ELF-1 (cell line): ENCODE results near the gene KRTDAP.

Experiments
- DNase-seq: peaks from one replicate; pipeline ENCODE4 v3.0.0-alpha.2; 2016; ENCODE audit warnings: low read depth, low spot score

Gene KRTDAP

DNA sequence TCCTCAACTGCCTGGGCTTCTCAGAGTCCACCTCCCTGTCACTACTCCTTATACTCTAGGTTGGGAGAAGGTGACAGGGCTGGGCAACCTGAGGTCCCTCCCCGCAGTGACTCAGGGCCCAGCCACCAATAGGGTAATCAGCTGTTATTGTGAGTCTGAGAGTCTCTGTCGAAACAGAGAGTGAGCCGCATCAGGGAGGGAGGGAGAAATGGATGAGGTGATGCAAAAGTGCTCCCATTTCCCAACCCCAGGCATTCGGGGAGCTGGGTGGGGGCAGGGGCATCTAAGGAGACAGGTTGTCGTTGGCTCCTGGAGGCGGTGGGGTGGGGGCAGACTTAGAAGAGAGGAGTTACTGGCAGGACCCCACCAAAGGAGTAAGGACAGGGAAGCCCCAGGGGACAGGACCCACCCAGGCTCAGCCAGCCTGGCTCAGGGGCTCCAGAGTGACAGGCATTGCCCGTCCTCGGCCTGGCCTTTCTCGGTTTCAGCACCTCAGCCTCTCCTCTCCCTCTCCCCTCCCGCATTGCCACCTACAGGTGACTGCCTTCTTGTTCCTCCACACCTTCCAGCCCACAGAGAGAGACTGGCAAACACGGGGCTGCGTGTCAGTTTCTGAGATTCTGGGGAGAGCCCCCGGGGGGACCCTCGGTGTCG is 23.5 kb upstream of the KRTDAP start, which contains the start of gene DMKN:
Gene DMKN, minus strand, starts transcription at position 22 of the 654 bp plus-strand sequence. CDS start 174 bp downstream, outside the sequence.
- peak; percentile 47 for DNase-seq

DNA sequence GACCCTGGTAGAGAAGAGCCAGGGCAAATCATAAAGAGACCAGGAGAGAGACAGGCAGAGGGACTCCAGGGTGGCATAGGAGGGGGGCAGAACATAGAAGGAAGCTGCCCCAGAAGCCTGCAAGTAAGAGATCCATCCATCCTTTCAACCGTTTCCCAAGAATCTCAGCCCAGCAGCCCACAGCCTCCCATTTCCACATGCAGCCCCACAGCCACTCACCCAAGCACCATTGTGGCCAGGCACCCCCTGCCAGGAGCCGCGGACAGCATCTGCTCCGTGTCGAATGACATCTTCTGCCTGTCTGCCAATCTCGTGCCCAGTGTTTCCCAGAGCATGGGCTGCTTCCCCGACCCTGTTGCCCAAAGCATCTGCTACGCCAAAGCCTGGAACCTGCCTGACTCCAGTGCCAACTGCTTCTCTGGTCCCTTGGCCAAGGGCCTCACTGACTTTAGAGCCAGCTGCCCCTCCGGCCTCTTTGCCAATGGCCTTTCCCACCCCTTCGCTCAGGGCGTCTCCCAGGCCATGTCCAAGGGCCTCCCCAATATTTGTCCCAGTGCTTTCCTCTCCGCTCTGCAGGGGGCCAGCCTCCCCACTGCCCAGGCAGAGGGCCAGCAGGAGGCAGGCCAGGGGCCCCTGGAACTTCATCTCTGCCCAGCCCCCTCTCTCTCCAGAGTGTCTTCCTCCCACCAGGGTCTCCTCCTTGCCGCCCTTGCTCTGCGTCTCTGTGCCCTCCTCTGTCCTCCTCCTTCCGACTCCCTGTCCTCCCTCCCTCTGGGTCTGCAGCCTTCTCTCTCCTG is 22.8 kb upstream of the KRTDAP start:
- no peak for DNase-seq

DNA sequence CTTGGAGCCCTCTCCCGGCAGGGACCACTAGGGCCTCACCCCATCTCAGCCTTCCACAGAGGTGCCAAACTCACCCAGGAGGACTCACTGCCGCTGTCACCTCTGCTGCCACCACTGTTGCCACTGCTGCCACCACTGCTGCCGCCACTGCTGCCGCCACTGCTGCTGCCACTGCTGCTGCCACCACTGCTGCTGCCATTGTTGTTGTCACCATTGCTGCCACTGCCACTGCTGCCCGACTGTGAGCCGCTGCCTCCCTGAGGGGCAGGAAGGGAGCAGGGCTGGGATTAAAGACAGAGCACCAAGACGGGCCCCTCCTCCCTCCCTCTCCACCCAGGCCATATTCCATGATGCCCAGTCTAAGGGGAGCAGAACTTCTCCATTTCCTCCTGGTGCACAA is 21.1 kb upstream of the KRTDAP start:
- no peak for DNase-seq

DNA sequence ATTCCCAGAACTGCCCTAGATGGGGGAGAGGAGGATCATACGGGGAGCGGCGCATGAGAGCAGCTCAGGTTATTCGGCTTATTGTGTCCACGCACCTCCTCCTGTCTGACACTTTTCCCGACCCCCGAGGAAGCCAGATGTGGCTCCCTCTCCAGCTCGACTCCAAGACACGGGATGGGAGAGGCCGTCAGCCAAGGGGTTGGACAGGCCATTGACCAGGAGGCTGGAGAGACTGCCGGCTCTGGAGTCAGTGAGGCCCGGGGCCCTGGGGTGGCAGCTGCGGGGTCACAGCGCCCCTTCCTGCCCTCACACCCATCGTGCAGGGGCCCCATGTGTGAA is 20.3 kb upstream of the KRTDAP start:
- no peak for DNase-seq

DNA sequence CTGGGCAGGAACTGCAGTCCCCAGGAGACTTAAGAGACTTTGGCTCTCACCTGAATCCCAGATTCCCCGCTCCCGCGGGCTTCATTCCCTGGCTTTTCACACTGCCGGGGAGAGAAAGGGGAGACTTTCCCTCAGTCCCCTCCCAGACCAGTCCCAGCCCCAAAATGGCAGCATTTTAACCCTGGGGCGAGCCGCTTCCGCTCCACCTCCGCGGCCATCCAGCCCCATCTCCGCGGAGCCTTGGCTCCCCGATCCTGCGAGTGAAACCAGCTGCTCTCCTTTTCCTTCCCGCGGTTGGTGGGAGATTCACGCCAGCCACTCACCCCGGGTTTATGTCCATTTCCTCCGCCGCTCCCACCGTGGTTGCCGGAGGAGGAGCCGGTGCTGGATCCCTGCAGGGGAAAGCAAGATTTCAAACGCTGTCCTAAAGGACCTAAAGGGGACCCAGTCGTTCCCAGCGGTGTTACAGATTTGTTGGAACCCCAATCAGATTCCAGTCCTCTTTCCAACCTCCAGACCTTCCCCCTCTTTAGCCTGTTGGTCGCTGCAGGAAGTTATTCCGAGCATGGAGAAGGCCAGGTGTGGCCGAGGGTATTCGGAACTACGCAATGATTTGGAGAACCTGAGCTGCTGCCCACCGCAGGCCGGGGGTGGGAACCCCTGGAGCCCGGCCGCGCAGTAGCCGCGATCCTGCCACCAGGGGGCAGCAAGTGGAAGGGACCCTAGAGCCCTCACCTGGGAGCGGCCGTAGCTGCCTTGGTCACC is 19.8 kb upstream of the KRTDAP start:
- peak; percentile 98 for DNase-seq

DNA sequence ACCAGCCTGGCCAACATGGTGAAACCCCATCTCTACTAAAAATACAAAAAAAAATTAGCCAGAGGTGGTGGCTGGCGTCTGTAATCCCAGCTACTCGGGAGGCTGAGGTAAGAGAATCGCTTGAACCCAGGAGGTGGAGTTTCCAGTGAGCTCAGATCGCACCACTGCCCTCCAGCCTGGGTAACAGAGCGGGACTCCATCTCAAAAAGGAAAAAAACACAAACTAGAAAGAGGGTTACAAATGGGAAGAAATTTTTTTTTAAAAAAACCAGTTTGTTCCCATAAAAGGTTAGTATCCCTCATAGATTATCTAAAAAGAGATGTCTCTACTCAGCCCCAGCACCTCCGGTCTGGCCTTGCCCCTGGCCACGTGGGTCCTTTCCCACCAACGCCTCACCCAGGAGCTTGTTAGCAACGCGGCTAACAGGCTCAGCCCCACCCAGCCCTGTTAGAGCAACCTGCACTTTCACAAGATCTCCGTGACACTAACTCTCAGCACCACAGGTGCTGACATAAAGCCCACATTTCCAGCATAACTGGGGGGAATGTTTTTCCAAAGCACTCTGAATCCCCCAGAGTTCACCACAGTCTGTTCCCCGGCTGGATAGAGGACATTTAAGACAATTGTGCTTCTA is 18.9 kb upstream of the KRTDAP start:
- peak; percentile 73 for DNase-seq

DNA sequence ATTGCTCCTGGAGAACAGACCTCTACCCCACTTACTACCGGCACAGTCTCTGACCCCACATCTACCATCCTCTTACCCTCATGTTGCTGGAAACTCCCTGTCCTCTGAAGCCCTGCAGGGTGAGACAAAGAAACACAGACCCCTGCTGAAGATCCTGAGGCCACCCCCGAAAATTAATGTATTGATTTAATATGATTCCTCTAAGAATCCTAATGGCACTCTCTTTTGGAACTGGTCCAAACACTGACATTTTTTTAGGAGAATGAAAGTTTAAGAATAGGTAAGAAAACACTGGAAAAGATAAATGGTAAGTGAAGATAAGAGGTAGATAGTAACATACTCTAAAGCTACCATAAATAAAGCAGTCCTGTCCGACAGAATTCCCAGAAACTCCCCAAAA is 17.9 kb upstream of the KRTDAP start:
- no peak for DNase-seq

DNA sequence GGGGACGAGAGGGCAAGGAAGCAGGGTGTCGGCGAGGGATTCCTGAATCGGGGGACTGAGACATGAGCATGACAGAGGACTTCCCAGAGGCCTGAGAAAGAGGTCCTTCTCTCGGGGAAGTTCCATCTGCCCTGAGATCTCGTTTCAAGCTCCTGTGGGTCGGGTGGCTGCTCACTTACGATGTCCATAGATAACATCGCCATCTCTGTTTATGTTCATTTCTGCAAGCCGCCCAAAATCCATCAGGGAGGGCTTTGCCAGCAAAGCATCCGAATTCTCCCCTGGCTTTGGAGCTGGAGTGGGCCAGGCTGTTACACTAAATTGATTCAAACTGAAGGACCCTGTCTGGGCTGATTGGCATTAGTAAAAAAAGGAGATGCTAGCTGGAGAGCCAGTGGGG is 17.3 kb upstream of the KRTDAP start:
- DNase-seq: no peak

DNA sequence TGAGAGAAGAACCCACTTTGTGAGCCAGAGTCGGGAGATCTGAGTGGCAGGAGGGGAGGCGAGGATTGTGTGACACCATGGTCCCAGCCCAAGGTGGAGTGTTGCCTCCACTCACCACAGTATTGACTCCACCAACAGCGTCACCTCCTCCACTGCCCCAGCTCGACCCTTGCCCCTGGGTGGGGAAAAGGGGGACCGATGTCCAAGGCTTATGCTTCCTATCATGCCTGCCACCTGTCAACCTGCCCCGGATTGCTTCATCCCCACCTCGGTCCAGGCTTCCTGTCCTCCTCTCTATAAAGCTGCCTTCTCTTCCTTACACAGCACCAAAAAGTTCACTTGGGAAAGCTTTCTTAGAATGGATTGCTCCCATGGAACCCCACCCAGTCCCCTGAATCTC is 15.7 kb upstream of the KRTDAP start:
- DNase-seq: no peak

DNA sequence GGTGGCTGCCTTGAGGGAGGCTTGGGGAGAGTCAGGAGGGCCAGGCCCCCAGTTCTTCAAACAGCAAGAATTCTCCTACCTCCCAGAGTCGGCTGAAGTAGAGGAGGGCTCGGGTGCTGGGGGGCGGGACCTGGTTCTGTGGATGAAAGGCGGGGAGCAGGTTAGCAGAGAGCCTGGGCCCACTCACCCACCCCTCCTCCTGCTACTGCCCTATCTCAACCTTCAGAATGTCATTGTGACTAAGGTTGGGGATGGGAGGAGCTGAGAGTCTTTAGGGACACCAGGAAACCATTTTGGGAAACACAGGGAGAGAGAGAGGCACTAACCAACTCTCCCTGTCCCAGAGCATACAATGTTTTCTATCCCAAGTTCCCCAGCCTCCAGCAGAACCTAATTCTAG is 12.5 kb upstream of the KRTDAP start:
- DNase-seq: no peak

DNA sequence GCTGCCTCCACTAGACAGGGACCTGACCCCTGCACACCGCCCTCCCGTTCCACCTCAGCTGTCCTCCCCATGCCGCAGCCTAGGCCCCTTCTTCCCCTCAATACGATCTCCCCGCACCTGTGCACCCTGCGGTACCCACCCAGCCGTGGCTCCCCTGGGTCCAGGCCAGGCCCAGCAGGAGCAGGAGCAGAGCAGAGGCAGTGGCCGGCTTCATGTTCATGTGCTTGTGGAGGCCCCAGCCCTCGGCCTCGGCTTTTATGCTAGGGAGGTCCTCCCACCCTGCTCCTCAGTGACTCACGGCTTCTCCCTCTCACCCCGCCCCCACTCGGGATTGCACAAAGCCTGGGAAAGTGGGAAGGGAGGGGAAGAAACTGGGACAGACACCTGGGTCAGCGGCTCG is 11.4 kb upstream of the KRTDAP start:
- DNase-seq: peak; percentile 14

DNA sequence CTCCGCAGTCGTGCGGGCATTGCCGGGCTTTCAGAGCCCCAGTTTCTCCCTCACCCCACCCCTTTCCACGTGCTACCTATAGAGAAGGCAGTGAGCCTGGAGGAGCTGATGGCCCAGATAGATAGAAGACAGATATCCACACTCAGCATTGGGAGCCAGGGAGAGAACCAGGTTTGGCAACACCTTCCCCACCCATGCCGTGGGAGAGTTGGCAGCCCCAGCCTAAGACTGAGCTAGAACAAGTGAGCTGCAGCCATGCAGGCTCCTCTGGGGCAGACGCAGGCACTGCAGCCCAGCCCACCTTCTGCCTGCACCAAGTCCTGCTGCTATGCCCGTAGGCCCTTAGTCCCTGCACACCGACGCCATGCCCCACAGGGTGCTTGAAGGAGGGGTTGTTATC is 10.3 kb upstream of the KRTDAP start:
- no peak for DNase-seq

DNA sequence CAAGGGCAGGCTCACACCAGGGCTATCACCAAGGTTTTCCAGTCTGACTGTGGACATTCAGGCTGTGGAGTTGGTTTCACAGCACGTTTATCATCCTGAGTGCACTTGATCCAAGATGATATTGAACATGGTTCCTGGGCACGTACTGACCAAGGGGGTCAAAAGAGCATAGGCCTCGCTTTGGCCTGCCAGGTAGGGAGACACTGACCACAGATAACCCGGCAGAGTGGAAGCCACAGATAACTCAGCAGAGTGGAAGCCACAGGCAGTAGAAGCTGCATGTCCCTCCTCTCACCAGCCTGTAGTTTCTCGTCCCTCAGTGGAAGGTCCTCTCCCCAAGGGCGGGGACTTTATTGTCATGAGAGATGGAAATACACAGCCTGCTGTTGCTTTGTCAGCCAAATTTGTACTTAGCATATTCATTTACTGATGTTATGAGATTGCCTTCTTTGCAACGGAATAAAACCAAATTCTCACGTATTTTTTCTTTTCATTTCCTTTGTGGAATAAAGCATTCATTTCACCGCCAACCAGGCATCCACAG is 8.8 kb upstream of the KRTDAP start:
- no peak for DNase-seq

DNA sequence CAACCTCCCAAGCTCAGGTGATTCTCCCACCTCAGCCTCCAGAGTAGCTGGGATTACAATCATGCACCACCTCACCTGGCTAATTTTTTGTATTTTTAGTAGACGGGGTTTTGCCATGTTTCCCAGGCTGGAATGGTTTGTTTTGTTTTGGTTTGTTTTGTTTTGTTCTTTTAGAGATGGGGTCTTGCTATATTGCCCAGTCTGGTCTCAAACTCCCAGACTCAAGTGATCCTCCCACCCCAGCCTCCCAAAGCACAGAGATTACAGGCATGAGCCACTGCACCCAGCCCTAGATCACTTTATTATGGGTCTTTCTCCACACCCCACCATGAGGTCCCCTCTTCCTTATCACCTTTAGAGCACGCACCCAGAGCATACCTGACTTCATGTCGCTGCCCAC is 8.0 kb upstream of the KRTDAP start:
- no peak for DNase-seq

DNA sequence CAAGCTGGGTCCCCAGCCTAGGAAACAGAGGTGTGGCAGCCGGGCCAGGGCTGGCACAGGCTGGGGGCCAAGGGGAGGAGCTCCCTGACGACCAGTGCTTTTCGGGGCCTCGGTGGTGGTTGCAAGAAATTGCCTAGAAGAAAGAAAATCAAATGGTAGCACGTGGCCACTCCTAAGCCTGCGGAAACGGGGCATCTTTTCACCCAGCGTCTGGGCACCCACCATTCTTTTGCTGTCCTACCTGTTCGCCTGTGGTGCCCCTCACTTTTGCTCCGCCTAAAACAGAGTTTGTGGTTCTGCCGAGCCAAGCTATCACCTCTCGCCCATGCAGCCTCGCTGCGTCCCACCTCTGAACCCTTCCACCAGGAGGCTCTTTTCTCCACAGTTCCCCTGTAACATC is 7.1 kb upstream of the KRTDAP start:
- DNase-seq: no peak

DNA sequence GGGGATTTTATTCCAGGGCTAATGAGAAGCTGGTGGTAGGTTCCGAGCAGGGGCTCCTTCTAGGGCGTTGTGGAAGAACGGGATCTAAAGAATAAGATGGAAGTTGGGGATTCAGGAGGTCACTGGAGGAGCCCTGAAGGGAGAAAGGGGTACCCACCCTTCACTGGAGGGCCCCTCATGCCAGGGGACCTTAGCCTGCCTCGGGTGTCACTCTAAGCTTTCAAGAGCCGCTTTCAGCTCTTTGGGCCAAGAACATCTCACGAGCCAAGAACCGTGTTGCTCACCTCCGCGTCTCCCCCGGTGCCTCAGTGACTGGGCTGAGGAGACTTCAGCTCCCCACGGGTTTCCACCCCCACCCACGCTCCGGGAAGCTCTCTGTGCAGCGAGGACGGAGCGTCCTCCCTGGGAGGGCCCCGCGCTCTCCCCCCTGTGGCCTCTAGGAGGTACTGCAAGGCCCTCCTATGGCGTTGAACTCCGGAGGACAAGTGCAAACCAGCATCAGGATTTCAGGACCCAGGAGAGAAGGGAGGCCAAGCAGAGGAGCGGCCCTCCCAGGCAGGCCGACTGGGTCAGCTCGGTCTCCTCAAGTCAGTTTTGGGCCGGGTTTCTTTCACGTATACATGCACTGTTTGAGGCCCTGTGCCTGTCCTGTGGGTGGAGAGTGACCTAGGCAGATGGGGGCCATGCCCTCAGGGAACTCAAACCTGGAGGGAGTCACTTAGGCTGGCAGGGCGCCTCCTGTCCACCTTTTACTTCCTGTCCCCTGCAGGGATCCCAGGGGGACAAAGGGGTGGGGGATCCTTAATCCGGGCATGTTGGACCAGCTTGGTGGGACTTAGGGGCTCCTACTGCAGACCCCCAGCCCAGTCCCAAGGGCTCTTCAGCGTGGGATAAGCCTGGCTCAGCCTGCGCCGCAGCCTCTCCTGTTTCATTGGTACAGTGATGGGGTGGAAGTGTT is 5.1 kb upstream of the KRTDAP start:
- peak; percentile 83 for DNase-seq

DNA sequence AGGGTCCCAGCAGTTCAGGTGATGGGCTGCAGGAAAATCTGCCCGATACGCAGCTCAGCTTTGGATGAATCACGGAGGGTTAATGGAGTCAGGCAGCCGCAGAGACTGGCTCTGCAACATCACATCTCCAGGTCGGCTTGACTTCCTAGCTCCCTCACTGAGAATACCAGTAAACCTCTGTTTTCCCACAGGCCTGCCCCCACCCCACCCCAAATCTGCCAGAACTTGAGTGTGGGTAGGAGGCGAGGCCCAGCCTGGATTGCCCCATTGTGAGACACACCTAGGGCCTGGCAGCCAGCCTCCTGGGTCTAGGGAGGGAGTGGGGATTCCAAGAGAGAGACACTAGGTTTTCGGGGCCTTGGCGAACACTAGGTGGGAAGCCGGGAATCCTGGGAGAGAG is 3.7 kb upstream of the KRTDAP start:
- no peak for DNase-seq

DNA sequence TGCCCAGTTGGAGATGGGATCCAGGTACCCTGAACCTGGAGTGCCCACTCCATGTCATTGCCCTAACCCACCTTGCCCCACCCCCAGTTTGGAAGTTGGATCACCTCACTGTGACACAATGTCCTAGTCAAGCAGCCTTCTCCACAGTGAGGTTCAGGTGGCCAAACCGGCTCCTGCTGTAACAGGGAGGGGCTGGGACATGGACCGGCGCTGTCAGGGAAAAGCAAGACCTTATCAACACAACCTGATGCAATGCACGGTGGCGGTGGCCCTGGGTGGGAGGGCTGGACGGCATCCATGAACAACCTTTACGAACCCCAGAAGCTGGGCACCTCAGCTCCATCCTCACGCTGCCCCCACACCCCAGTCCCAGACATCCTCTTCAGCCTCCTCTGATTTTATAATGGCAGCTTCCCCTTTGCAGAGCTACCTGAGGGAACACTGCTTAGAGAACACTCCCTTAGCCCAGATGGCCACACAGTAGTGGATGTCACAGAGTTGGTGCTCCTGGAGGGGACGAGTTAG is 1.6 kb upstream of the KRTDAP start:
- no peak for DNase-seq

DNA sequence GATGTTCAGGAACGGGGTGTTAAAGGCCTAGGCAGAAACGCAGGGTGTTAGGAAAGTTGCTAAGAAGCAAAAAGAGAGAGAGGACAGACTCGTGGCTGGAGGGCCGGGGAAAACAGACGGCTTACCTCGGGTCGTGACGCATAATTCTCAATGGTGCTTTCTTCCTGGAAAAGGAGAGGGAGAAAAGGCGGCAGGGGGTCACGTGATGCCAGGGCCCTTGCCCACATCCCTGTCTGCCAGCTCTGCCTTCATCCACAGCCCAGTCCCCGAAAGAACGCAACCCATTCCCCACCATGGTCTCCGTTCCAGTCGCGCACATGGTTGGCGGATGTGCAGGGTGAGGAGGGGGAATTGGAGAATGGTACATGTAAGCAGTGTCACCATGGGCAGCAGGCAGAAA is 1.6 kb downstream of the KRTDAP start:
- no peak for DNase-seq

DNA sequence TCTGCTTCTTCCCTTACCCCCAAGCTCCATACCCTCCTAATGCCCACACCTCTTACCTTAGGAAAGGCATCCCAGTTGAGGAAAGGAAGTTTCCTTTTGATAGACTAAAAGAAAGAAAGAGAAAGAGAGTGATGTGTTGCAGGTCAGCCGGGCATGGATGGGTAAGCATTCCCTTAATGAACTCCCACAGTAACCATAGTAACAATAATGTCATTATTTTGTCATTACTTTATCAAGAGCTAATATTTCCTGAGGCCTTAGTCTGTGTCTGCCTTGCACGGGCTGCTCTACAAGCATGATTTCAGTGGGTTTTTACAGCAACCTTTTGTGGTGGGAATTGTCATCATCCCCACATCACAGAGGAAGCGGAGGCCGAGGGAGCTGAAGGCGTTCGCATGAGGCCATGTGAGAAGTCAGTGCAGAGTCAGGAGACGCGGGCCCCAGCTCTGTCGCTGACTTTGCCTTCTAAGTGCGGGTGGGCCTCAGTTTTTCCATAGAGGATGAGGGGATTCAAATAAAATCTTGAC is 2.5 kb downstream of the KRTDAP start:
- no peak for DNase-seq
